ENCODE data around the gene BID.

- TF ChIP-seq TAF1 (IDR thresholded peaks at IDR 0.05; ENCODE audit: borderline replicate concordance, insufficient read depth, low read length), result no peak
- no peak for TF ChIP-seq SIN3A (IDR thresholded peaks at IDR 0.05; ENCODE audit: borderline replicate concordance, insufficient read depth, low read length)
Observed at GRCh38 chr22:17694193-17694592, 80.1 kb downstream of the BID start.
